Measurements from ENCODE around the gene KRTAP10-6. TPM values are rescaled to one million over a fixed set of nuclear protein-coding genes. Genes with fewer than 3 reads are reported as not detected.

KRTAP10-6 gene
- total and polyA plus RNA-seq, 2 of the 8 experiments (the other 6 are each of a cell fraction or from before 2014, with no cell fraction given): 0.12 TPM; not detected in 1

GRCh38 chr21:44598061-44598460 lies 5.8 kb upstream of the KRTAP10-6 start:
- Histone ChIP-seq H4K91ac (replicated peaks; ENCODE audit: insufficient read length, low read length) (peak overlapping the region; percentile 72), H3K4me1 (replicated peaks in 1 of 4; ENCODE audit: control insufficient read depth in 3 of 4, insufficient read depth in 4 of 4, low read length in 3 of 4) (peaks cover 2 to 11% (median 6%) of the 10 kb centered on the region in 4 experiments), H3K4me3 (ENCODE audit: extremely low read depth in 1 of 4, insufficient read depth in 2 of 4, low read depth in 3 of 4, low read length in 4 of 4) (no peak overlapping the region), H3K9ac (replicated peaks in 1 of 4; ENCODE audit: extremely low read depth in 1 of 4, low read depth in 3 of 4, low read length in 3 of 4) (0 out of 7 replicates have a peak overlapping the region, but pooled peaks of 1 of the 4 experiments have one; percentile 24), H2BK15ac (ENCODE audit: low read length) (no peak overlapping the region), H3K56ac (replicated peaks; ENCODE audit: insufficient read length, low read depth, low read length) (no peak overlapping the region), H3K4ac (replicated peaks; ENCODE audit: insufficient read length, low read depth, low read length) (no peak overlapping the region), H3K27me3 (replicated peaks in 1 of 4; ENCODE audit: control insufficient read depth in 3 of 4, extremely low read depth in 1 of 4, insufficient read depth in 3 of 4, low read length in 3 of 4) (no peaks in the 10 kb centered on the region), H3K27ac (ENCODE audit: low read depth, low read length) (peak overlapping the region; percentile 74; the same call in 1 of the 2 replicates), H3K79me2 (ENCODE audit: control insufficient read depth in 1 of 2, insufficient read depth in 2 of 2, low read length in 2 of 2) (no peaks in the 10 kb centered on the region), H4K20me1 (replicated peaks in 1 of 2; ENCODE audit: control insufficient read depth in 1 of 2, insufficient read depth in 2 of 2, low read length in 2 of 2) (no peaks in the 10 kb centered on the region), H3K9me3 (ENCODE audit: insufficient read depth in 2 of 2, low read depth in 1 of 2, low read length in 1 of 2) (no peaks in the 10 kb centered on the region), H3K79me1 (ENCODE audit: low read depth, low read length) (no peaks in the 10 kb centered on the region), H2BK12ac (ENCODE audit: low read depth, low read length) (peak overlapping the region; percentile 85; the same call in 1 of the 2 replicates), H4K8ac (ENCODE audit: extremely low read depth, insufficient read depth, low read length) (no peak overlapping the region), H3K23ac (ENCODE audit: insufficient read length) (no peak overlapping the region), H2BK5ac (ENCODE audit: low read depth, low read length) (peak overlapping the region; percentile 86), H2BK20ac (ENCODE audit: low read length) (peak overlapping the region; percentile 92), H2BK120ac (replicated peaks; ENCODE audit: low read depth, low read length) (peak overlapping the region; percentile 97), H3K36me3 (ENCODE audit: control insufficient read depth in 2 of 4, insufficient read depth in 4 of 4, low read length in 3 of 4) (no peaks in the 10 kb centered on the region), H3K4me2 (ENCODE audit: insufficient read depth in 1 of 2, low read depth in 2 of 2, low read length in 2 of 2) (no peak overlapping the region; a peak in 1 of 4 replicates), H3K18ac (ENCODE audit: extremely low read depth, low read length) (no peak overlapping the region), H3K23me2 (ENCODE audit: low read depth, low read length) (no peaks in the 10 kb centered on the region), H2AK5ac (ENCODE audit: low read depth, low read length) (0 out of 2 replicates have a peak overlapping the region, but pooled peaks have one; percentile 88), H2AFZ (ENCODE audit: low read length) (no peak overlapping the region), H4K5ac (ENCODE audit: insufficient read length, low read depth, low read length) (peak overlapping the region; percentile 51), H3K14ac (ENCODE audit: insufficient read length) (no peak overlapping the region)
- WGBS, 2 experiments (ENCODE audit: extremely low coverage in 1 of 2, insufficient coverage in 1 of 2, insufficient read length in 1 of 2, insufficient replicate concordance in 2 of 2, low coverage in 1 of 2, low lambda C conversion rate in 2 of 2, missing lambda C conversion rate in 1 of 2): 52% methylated on average over 11 of the region's 11 CpGs; no CpG with 5 or more reads in 1 of the 2 experiments
- TF ChIP-seq POLR2A (IDR thresholded peaks at IDR 0.05; ENCODE audit: control extremely low read depth in 1 of 2, low read depth in 2 of 2, low read length in 2 of 2): peak in 1 of 2 experiments; percentile 51; a peak in 1 of 3 replicates
- TF ChIP-seq TAF1 (IDR thresholded peaks at IDR 0.05; ENCODE audit: low read depth, low read length): peak; percentile 43; the same call in 1 of the 2 replicates
- no peak for TF ChIP-seq BRCA1 (IDR thresholded peaks at IDR 0.05; ENCODE audit: low read depth, low read length)
- peak in 1 of 2 experiments; percentile 47 for DNase-seq (ENCODE audit: low read depth in 1 of 2, low spot score in 2 of 2)
- ChIA-PET POLR2A (ENCODE audit: partially characterized antibody) (interaction anchor here (0.7 kb wide), 1 partner anchor 203 kb away, joined by 3 read pairs; no protein-coding TSS in a partner anchor), CTCF (ENCODE audit: partially characterized antibody) (no interaction called here)
- no peak for FAIRE-seq
